Adrenal gland (tissue), 19 donors: ENCODE measurements around the gene SPAG5. TPM values are rescaled to one million over a fixed set of nuclear protein-coding genes. Genes with fewer than 3 reads are reported as not detected.

Experiments used
- DNase-seq, 7 donors: peaks; one replicate each; pipeline ENCODE4 v3.0.0-alpha.2; 2019 to 2020
- H3K27ac ChIP-seq, 5 donors: fragments of 200-600 bp; sonication (generic) in 4 of 5; 1 replicate in 3 of 5; 2 replicates in 2 of 5; pipeline versions ENCODE4 v1.5.1 to v1.8.0; 2016 to 2020; ENCODE audit warnings: mild to moderate bottlenecking in 1 of 5
- H3K27me3 ChIP-seq: fragments of 200-600 bp; 2 replicates; pipeline ENCODE4 v1.8.0; 2021
- H3K36me3 ChIP-seq, 2 donors: fragments of 200-600 bp; replicated peaks in 1 of 2; 1 replicate in 1 of 2; 2 replicates in 1 of 2; pipeline versions ENCODE4 v1.5.1 to v1.8.0; 2018 to 2022
- H3K4me1 ChIP-seq, 2 donors: fragments of 200-600 bp; replicated peaks in 1 of 2; 1 replicate in 1 of 2; 2 replicates in 1 of 2; pipeline versions ENCODE4 v1.5.1 to v1.8.0; 2018 to 2021
- H3K4me3 ChIP-seq, 4 donors: fragments of 200-600 bp; sonication (generic) in 3 of 4; one replicate each; pipeline ENCODE4 v1.5.1; 2016 to 2018
- H3K9me3 ChIP-seq, 3 donors: fragments of 200-600 bp; sonication (generic) in 1 of 3; replicated peaks in 1 of 3; 1 replicate in 2 of 3; 2 replicates in 1 of 3; pipeline versions ENCODE4 v1.5.1 to v1.8.0; 2016 to 2021
- CTCF ChIP-seq, 6 experiments: fragments of 450-650 bp in 4 of 6; fragments of 200-600 bp in 2 of 6; sonication (generic) in 1 of 6; IDR thresholded peaks; 1 replicate in 5 of 6; 2 replicates in 1 of 6; pipeline versions ENCODE4 v1.5.1 to v1.8.0; 2016 to 2021; ENCODE audit warnings: antibody characterized with exemption in 6 of 6, mild to moderate bottlenecking in 2 of 6, moderate library complexity in 1 of 6
- POLR2A ChIP-seq, 2 donors: fragments of 450-650 bp; IDR thresholded peaks; one replicate each; pipeline ENCODE4 v1.6.1; 2017; ENCODE audit warnings: antibody characterized with exemption in 2 of 2, mild to moderate bottlenecking in 2 of 2, moderate library complexity in 1 of 2
- WGBS, 4 donors: extraction: QIAGEN DNeasy Blood & Tissue Kit in 2 of 4; methylation state at CpG; one replicate each; pipeline versions ENCODE4 v1.1.5 to v1.1.7; 2013 to 2017; 5-methylcytosine and 5-hydroxymethylcytosine counted together
- intact Hi-C, 2 donors: fragments of 100-400 bp; cut with DNase I; formaldehyde crosslinking; loops; one replicate each; pipeline versions ENCODE4 v1.14.1 to v1.15.0; 2022 to 2023
- long read RNA-seq, 10 donors: library from polyadenylated mRNA in 3 of 10; unstranded in 2 of 10; stranded (forward) in 1 of 10; transcript quantifications; one replicate each; pipeline ENCODE4 v2.0.0 and lab custom pipeline, GENCODE V29; 2021 to 2026
- polyA plus RNA-seq, 3 donors: library from polyadenylated mRNA; stranded (reverse); fragments of 200-250 nt in 2 of 3; fragments of 350-450 nt in 1 of 3; fragmentation: Illumina TruSeq in 1 of 3; extraction: RNeasy Lipid Tissue Mini Kit (QIAGEN cat#74804) in 1 of 3; gene quantifications; one replicate each; pipeline ENCODE4 v1.2.3, GENCODE V29; 2013 to 2014
- total RNA-seq, 9 donors: library from RNA; depleted of rRNA in 4 of 9; stranded (reverse); fragments of >200 nt in 4 of 9; fragments of 120-200 nt in 1 of 9; fragmentation: NEBNext Ultra II Directional in 1 of 9; extraction: Animal tissue kit (Norgen Biotek cat#: 25700) in 1 of 9; gene quantifications; one replicate each; pipeline versions ENCODE4 v1.1.0 to v1.2.4, GENCODE V29; 2013 to 2023
- donor health status: healthy with polysubstance abuse.
- donor health status: Bipolar disorder and iron deficiency.
- donor health status: DM: yes; HTN: yes; CAD: no.
- donor health status: DM: no; HTN: no; CAD: no.
- donor health status: DM: no; HTN: no; CAD: no.
- donor health status: DM: yes; HTN: yes; CAD: no.

SPAG5 gene, protein sequence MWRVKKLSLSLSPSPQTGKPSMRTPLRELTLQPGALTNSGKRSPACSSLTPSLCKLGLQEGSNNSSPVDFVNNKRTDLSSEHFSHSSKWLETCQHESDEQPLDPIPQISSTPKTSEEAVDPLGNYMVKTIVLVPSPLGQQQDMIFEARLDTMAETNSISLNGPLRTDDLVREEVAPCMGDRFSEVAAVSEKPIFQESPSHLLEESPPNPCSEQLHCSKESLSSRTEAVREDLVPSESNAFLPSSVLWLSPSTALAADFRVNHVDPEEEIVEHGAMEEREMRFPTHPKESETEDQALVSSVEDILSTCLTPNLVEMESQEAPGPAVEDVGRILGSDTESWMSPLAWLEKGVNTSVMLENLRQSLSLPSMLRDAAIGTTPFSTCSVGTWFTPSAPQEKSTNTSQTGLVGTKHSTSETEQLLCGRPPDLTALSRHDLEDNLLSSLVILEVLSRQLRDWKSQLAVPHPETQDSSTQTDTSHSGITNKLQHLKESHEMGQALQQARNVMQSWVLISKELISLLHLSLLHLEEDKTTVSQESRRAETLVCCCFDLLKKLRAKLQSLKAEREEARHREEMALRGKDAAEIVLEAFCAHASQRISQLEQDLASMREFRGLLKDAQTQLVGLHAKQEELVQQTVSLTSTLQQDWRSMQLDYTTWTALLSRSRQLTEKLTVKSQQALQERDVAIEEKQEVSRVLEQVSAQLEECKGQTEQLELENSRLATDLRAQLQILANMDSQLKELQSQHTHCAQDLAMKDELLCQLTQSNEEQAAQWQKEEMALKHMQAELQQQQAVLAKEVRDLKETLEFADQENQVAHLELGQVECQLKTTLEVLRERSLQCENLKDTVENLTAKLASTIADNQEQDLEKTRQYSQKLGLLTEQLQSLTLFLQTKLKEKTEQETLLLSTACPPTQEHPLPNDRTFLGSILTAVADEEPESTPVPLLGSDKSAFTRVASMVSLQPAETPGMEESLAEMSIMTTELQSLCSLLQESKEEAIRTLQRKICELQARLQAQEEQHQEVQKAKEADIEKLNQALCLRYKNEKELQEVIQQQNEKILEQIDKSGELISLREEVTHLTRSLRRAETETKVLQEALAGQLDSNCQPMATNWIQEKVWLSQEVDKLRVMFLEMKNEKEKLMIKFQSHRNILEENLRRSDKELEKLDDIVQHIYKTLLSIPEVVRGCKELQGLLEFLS
- total RNA-seq (10 to 100 TPM in 1 of 9 donors, 1 to 10 TPM in 7, under 1 TPM in 1; 0.97 to 35.6 (median 3.9) TPM), polyA plus RNA-seq (10 to 100 TPM in 2 of 3 donors, 1 to 10 TPM in 1; 4.3 to 27.5 (median 13.4) TPM)
- long read RNA-seq, donor 1, partial matches to known transcripts: 0 of 1 reads
- long read RNA-seq, donor 1, other reads (novel, unspliced or antisense): 0 of 1 reads
- long read RNA-seq, donor 2: 0 reads
- long read RNA-seq, donor 3, full-length matches to known transcripts: 2 of 2 reads
- long read RNA-seq, donor 3, partial matches to known transcripts: 0 of 2 reads
- long read RNA-seq, donor 3, other reads (novel, unspliced or antisense): 0 of 2 reads
- long read RNA-seq, donor 4, partial matches to known transcripts: 1 of 1 reads
- long read RNA-seq, donor 4, other reads (novel, unspliced or antisense): 0 of 1 reads
- long read RNA-seq, donor 5, full-length matches to known transcripts: 4 of 4 reads
- long read RNA-seq, donor 5, partial matches to known transcripts: 0 of 4 reads
- long read RNA-seq, donor 5, other reads (novel, unspliced or antisense): 0 of 4 reads
- long read RNA-seq, donor 6: 0 reads
- long read RNA-seq, donor 7: 0 reads
- long read RNA-seq, donor 8, full-length matches to known transcripts: 3 of 3 reads
- long read RNA-seq, donor 8, partial matches to known transcripts: 0 of 3 reads
- long read RNA-seq, donor 8, other reads (novel, unspliced or antisense): 0 of 3 reads
- long read RNA-seq, donor 9: 0 reads
- long read RNA-seq, donor 10: 0 reads

- intact Hi-C loops: no loop called here
- Histone ChIP-seq H3K4me1 (peaks cover 0 to 19% of the 10 kb centered on the region in 2 donors), H3K27ac (peak within 1 kb of the TSS; percentile 90 to 98 (median 93)), H3K36me3 (no peaks in the 10 kb centered on the region), H3K9me3 (no peaks in the 10 kb centered on the region), H3K4me3 (peak within 1 kb of the TSS in 3 of 4 donors; percentile 54 to 58 (median 56)), H3K27me3 (no peaks in the 10 kb centered on the region)
- DNase-seq: peak; percentile 92 to 97 (median 94)
- no peak for TF ChIP-seq CTCF (IDR thresholded peaks at IDR 0.05)
- TF ChIP-seq POLR2A (IDR thresholded peaks at IDR 0.05): peak; percentile 87 to 92
- WGBS, 4 donors: 0 to 2% (median 1%) methylated on average over 8 to 44 of the region's 44 CpGs; no CpG with 5 or more reads in 1 of the 4 donors
Observed at GRCh38 chr17:28598799-28599310, at the start of gene SPAG5. SPAG5 (minus strand) TSS chr17:28599025; CDS start chr17:28598946, 79 bp downstream.

GRCh38 chr17:28646039-28646754 lies 47.4 kb upstream of the SPAG5 start:
- H3K27me3 ChIP-seq: no peaks in the 10 kb centered on the region
- 27 to 38% (median 29%) methylated on average over 12 of the region's 12 CpGs for WGBS, 4 donors
- intact Hi-C loops: no loop called here
- peak; percentile 72 to 92 (median 87) for DNase-seq
- no peaks in the 10 kb centered on the region for H3K9me3 ChIP-seq
- TF ChIP-seq POLR2A (IDR thresholded peaks at IDR 0.05) (peak in 1 of 2 donors; percentile 55), CTCF (IDR thresholded peaks at IDR 0.05) (no peak)
- peak overlapping the region; percentile 87 to 99 (median 92) for H3K27ac ChIP-seq
- peaks cover 0 to 32% of the 10 kb centered on the region in 2 donors for H3K36me3 ChIP-seq
- H3K4me3 ChIP-seq: peak overlapping the region in 1 of 4 donors; percentile 89
- H3K4me1 ChIP-seq: peaks cover 30 to 54% of the 10 kb centered on the region in 2 donors

- DNase-seq: peak in 1 of 7 donors; percentile 38
- Histone ChIP-seq H3K27ac (peak overlapping the region; percentile 87 to 99 (median 92)), H3K36me3 (peaks cover 0 to 39% of the 10 kb centered on the region in 2 donors), H3K27me3 (no peaks in the 10 kb centered on the region), H3K4me3 (peak overlapping the region in 2 of 4 donors; percentile 89), H3K4me1 (peaks cover 30 to 54% of the 10 kb centered on the region in 2 donors), H3K9me3 (no peaks in the 10 kb centered on the region)
- 25 to 35% (median 27%) methylated on average over 8 of the region's 8 CpGs for WGBS, 4 donors
- TF ChIP-seq CTCF (IDR thresholded peaks at IDR 0.05): no peak
- no peak for TF ChIP-seq POLR2A (IDR thresholded peaks at IDR 0.05)
- intact Hi-C loops: no loop called here
Observed at GRCh38 chr17:28645576-28645939, 46.7 kb upstream of the SPAG5 start.
